ENCODE measurements around the gene KDM1B. TPM values are rescaled to one million over a fixed set of nuclear protein-coding genes. Genes with fewer than 3 reads are reported as not detected.

KDM1B gene
- total and polyA plus RNA-seq, 2 donors (not counting 1 experiment from before 2014, with no cell fraction given) = 12.0 to 26.1 TPM

GRCh38 chr6:18261877-18262276, 106.7 kb downstream of the KDM1B start:
- Histone ChIP-seq H3K36me3 (ENCODE audit: control insufficient read depth, insufficient read depth, low read length) (peaks cover under 1% of the 10 kb centered on the region), H3K27ac (ENCODE audit: insufficient read depth, low read length) (peak overlapping the region; percentile 26), H3K79me2 (ENCODE audit: control insufficient read depth, insufficient read depth, low read length) (peaks cover 71% of the 10 kb centered on the region), H3K4me1 (ENCODE audit: control insufficient read depth, extremely low read depth, insufficient read depth, low read length) (peaks cover 14% of the 10 kb centered on the region), H3K27me3 (ENCODE audit: control insufficient read depth, insufficient read depth, low read length) (no peaks in the 10 kb centered on the region), H3K9me3 (ENCODE audit: control insufficient read depth, insufficient read depth, low read depth, low read length) (no peaks in the 10 kb centered on the region), H2AFZ (ENCODE audit: low read length) (no peak overlapping the region), H3K4me3 (replicated peaks in 1 of 4; ENCODE audit: control extremely low read depth in 1 of 4, insufficient read depth in 1 of 4, low read depth in 3 of 4, low read length in 4 of 4) (peak overlapping the region; percentile 88 to 97 (median 92)), H3K9ac (ENCODE audit: insufficient read depth, low read length) (no peak overlapping the region), H4K20me1 (ENCODE audit: control insufficient read depth, extremely low read depth, insufficient read depth, low read length) (no peaks in the 10 kb centered on the region), H3K4me2 (ENCODE audit: extremely low read depth, insufficient read depth, low read length) (peak overlapping the region; percentile 89)
- no peak for TF ChIP-seq EZH2 (IDR thresholded peaks at IDR 0.05; ENCODE audit: low read length, missing control alignments)
- TF ChIP-seq CTCF (conservative IDR thresholded peaks at IDR 0.05 in 1 of 2, IDR thresholded peaks at IDR 0.05 in 1 of 2; ENCODE audit: low read depth in 1 of 2, low read length in 2 of 2) = no peak
- no peak for DNase-seq (ENCODE audit: low read depth in 2 of 2)

- DNase-seq (ENCODE audit: low read depth in 2 of 2) = no peak
- no peaks in the 10 kb centered on the region for H3K9me3 ChIP-seq (ENCODE audit: control insufficient read depth, insufficient read depth, low read depth, low read length)
- no peaks in the 10 kb centered on the region for H3K27me3 ChIP-seq (ENCODE audit: control insufficient read depth, insufficient read depth, low read length)
- H3K4me2 ChIP-seq (ENCODE audit: extremely low read depth, insufficient read depth, low read length) = peak overlapping the region; percentile 89
- H3K79me2 ChIP-seq (ENCODE audit: control insufficient read depth, insufficient read depth, low read length) = peaks cover 61% of the 10 kb centered on the region
- peak overlapping the region; percentile 93 for H3K9ac ChIP-seq (ENCODE audit: insufficient read depth, low read length)
- H3K4me3 ChIP-seq (replicated peaks in 1 of 4; ENCODE audit: control extremely low read depth in 1 of 4, insufficient read depth in 1 of 4, low read depth in 3 of 4, low read length in 4 of 4) = peak overlapping the region; percentile 88 to 97 (median 92)
- no peaks in the 10 kb centered on the region for H4K20me1 ChIP-seq (ENCODE audit: control insufficient read depth, extremely low read depth, insufficient read depth, low read length)
- TF ChIP-seq EZH2 (IDR thresholded peaks at IDR 0.05; ENCODE audit: low read length, missing control alignments) (no peak), CTCF (conservative IDR thresholded peaks at IDR 0.05 in 1 of 2, IDR thresholded peaks at IDR 0.05 in 1 of 2; ENCODE audit: low read depth in 1 of 2, low read length in 2 of 2) (no peak)
- peak overlapping the region; percentile 30 for H2AFZ ChIP-seq (ENCODE audit: low read length)
- H3K36me3 ChIP-seq (ENCODE audit: control insufficient read depth, insufficient read depth, low read length) = no peaks in the 10 kb centered on the region
- peak overlapping the region; percentile 94 for H3K27ac ChIP-seq (ENCODE audit: insufficient read depth, low read length)
- peaks cover 14% of the 10 kb centered on the region for H3K4me1 ChIP-seq (ENCODE audit: control insufficient read depth, extremely low read depth, insufficient read depth, low read length)
Observed at GRCh38 chr6:18262702-18263417, 107.6 kb downstream of the KDM1B start.

GRCh38 chr6:18263418-18264218, 108.4 kb downstream of the KDM1B start:
- Histone ChIP-seq H4K20me1 (ENCODE audit: control insufficient read depth, extremely low read depth, insufficient read depth, low read length) (no peaks in the 10 kb centered on the region), H3K79me2 (ENCODE audit: control insufficient read depth, insufficient read depth, low read length) (peaks cover 53% of the 10 kb centered on the region), H3K9me3 (ENCODE audit: control insufficient read depth, insufficient read depth, low read depth, low read length) (no peaks in the 10 kb centered on the region), H3K9ac (ENCODE audit: insufficient read depth, low read length) (peak overlapping the region; percentile 93), H3K36me3 (ENCODE audit: control insufficient read depth, insufficient read depth, low read length) (no peaks in the 10 kb centered on the region), H3K27me3 (ENCODE audit: control insufficient read depth, insufficient read depth, low read length) (no peaks in the 10 kb centered on the region), H3K4me2 (ENCODE audit: extremely low read depth, insufficient read depth, low read length) (peak overlapping the region; percentile 89), H3K4me1 (ENCODE audit: control insufficient read depth, extremely low read depth, insufficient read depth, low read length) (peaks cover 14% of the 10 kb centered on the region), H3K4me3 (replicated peaks in 1 of 4; ENCODE audit: control extremely low read depth in 1 of 4, insufficient read depth in 1 of 4, low read depth in 3 of 4, low read length in 4 of 4) (peak overlapping the region; percentile 88 to 97 (median 92)), H2AFZ (ENCODE audit: low read length) (peak overlapping the region; percentile 50), H3K27ac (ENCODE audit: insufficient read depth, low read length) (peak overlapping the region; percentile 94)
- peak in 1 of 2 donors; percentile 31 for DNase-seq (ENCODE audit: low read depth in 2 of 2)
- no peak for TF ChIP-seq CTCF (conservative IDR thresholded peaks at IDR 0.05 in 1 of 2, IDR thresholded peaks at IDR 0.05 in 1 of 2; ENCODE audit: low read depth in 1 of 2, low read length in 2 of 2)
- TF ChIP-seq EZH2 (IDR thresholded peaks at IDR 0.05; ENCODE audit: low read length, missing control alignments) = no peak
